Smooth muscle cell of the brain vasculature (primary cell): ENCODE results near the gene COL4A3.

Experiments used
- DNase-seq: peaks from one replicate; pipeline ENCODE4 v3.0.0-alpha.2; 2012; ENCODE audit warnings: low read depth, low spot score

Gene COL4A3

GRCh38 chr2:227163998-227164762 is at the start of gene COL4A3, which contains the start of gene COL4A4:
Gene COL4A3 (plus strand): TSS chr2:227164624. CDS start chr2:227164727, 103 bp downstream.
Gene COL4A4 (minus strand): TSS chr2:227164205. CDS start chr2:227147483, 16,722 bp downstream.
- DNase-seq = no peak

GRCh38 chr2:227115761-227116160 is 48.7 kb upstream of the COL4A3 start:
- DNase-seq = no peak

GRCh38 chr2:227117027-227117426 is 47.4 kb upstream of the COL4A3 start:
- DNase-seq = no peak

DNA sequence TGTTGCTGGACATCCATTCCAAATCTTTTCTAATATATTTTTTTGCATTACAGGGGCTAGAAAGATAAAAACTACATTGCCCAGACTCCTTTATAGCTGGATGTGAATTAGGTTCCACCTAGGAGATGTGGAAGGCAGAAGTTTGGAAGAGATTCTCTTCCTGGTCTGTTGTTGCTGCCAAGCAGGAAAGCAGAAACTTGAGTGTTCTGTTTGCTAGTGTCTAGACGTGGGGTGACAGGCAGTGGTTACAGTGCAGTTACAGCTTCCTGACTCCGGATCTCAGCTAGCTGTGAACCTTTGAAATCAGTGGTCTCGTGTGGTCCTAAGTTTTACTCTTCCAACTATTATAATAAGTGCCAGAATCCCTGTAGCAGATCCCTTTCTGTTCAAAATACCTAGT is 46.6 kb upstream of the COL4A3 start:
- DNase-seq = no peak

GRCh38 chr2:227118353-227118752 is 46.1 kb upstream of the COL4A3 start:
- DNase-seq = no peak

- DNase-seq = no peak
Observed at GRCh38 chr2:227123697-227124096, 40.7 kb upstream of the COL4A3 start.

DNA sequence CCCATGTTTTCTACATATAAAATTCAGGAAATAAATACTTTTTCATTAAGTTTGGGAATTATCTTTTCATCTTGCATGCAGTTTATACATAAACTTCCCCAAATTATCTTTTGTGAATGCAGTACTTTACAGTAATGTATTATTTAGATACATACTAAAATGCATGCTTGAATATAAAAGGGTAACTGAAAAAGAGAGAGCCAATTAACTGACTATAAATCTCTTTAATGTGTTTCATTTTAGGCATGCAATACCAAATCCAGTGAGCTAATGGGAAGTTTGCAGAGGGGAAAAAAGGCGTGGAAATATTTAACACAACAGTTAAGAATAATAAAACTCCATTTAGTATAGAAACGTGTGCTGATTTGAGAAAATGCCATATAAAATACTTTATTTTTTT is 39.6 kb upstream of the COL4A3 start:
- no peak for DNase-seq

- no peak for DNase-seq
Observed at GRCh38 chr2:227125506-227125905, 38.9 kb upstream of the COL4A3 start.

- DNase-seq = no peak
Observed at GRCh38 chr2:227127201-227127600, 37.2 kb upstream of the COL4A3 start.

DNA sequence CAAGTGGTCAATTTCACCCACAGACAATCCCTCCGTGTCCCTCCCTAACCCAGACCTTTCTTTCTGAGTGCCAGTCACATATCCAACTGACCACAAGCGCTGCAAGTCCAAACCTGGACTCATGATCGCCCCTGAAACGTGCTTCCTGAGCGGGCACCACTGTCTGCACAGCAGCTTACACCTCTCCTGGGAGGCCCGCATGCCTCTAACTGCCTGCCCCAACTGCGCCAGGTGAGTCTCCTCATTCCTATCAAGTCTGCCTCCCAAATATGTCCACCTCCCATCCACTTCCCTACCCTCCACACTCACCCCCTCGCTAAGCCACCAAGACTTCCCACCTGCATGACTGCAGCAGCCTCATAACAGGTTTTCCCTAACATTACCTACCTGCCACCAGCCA is 33.8 kb upstream of the COL4A3 start:
- no peak for DNase-seq

DNA sequence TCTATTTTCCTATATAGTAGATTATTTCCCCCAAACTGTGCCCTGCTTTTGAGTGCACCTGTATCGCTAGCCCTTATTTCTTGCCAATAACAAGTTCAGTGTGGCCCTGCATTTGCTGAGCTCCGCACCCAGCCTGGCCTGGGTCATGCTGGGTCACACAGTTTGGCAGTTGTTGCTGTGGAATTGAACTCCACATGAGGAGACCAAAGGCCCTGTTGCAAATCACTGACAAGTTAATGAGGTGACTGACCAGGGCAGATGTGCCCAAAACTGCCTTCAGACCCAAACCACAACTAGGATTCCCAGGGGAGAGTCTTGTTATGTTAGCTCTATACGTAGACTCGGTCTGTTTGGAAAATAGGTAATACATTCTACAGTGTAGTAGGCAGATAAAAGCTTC is 31.4 kb upstream of the COL4A3 start:
- DNase-seq = no peak

GRCh38 chr2:227134591-227134990 is 29.8 kb upstream of the COL4A3 start:
- DNase-seq = no peak

DNA sequence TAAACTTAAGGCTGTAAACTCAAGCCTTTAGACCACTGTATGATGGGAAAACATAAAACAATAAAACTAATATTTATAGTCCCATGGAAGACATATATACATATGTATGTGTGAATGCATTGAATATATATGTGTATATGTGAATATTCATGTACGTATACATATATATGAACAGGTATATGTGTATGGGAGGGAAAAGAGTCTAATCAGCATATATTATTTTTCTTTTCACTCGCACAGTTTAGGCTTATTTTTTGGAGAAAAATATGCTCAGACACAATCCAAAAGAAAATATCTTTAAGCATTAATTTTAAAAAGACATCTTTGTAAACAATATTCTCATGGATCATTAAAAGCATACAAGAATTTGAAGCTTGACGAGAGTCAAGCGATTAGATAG is 23.1 kb upstream of the COL4A3 start:
- no peak for DNase-seq

DNA sequence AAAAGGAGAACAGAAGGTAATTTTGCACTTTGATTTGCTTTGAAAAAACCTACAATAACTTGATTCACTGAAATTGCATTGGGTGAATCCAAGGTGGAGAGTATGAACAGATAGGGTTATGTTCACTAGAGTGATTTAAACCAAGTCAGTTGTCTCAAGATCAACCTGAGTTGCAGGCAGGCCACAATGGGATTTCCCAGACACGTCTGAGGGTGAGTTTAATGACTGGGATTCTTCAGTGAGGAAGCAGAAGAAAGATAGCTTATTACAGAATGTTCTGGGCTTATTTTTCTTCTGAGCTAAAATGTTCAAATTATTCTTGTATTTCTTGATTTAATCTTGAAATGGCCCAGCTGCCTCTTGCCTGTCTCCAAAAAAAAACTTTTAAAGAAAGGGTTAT is 20.5 kb upstream of the COL4A3 start:
- no peak for DNase-seq

DNA sequence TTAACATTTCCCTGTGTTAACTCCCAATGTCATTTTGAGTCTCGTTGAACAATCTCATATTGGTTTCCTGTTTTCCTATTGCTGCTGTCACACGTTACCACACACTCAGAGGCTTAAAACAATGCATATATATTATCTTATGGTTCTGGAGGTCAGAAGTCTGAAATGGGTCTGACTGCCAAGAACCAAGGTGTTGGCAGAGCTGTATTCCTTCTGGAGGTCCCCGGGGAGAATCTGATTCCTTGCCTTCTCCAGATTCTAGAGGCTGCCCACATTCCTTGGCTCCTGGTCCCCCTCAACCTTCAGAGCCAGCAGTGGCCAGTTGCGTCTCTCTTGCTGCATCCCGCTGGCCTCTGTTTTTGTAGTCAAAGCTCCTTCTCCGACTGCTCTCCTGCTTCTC is 18.0 kb upstream of the COL4A3 start:
- DNase-seq = no peak

DNA sequence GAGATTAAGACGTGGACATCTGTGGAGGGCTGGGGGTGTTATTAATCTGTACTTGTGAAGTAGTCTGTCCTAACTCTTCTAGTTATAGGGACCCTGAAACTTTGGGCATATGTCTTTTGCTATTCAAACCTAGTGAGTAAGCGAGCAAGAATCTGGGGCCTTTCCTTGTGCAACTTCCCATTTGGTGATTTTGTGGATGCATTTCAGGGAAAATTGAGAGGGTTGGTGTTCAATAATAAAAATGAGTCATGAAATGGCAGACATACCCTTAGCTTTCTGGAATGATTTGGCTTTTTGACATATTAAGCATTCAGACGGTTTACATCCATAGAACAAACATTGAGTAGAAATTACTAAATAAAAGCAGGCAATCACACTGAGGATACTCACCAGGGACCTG is 17.4 kb upstream of the COL4A3 start:
- no peak for DNase-seq

DNA sequence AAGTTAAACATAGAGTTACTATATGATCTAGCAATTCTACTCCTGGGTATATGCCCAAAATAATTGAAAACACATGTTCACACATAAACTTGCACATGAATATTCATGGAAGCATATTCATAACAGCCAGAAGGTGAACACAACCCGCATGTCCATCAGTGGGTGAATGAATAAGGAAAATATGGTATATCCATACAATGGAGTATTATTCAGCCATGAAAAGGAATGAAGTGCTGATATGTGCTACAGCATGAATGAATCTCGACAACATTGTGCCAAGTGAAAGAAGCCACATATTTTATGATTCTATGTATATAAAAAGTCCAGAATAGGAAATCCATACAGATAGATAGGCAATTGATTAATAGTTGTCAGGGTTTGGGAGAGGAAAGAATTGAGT is 16.3 kb upstream of the COL4A3 start:
- DNase-seq = no peak

GRCh38 chr2:227150222-227150936 is 14.0 kb upstream of the COL4A3 start:
- DNase-seq = no peak

DNA sequence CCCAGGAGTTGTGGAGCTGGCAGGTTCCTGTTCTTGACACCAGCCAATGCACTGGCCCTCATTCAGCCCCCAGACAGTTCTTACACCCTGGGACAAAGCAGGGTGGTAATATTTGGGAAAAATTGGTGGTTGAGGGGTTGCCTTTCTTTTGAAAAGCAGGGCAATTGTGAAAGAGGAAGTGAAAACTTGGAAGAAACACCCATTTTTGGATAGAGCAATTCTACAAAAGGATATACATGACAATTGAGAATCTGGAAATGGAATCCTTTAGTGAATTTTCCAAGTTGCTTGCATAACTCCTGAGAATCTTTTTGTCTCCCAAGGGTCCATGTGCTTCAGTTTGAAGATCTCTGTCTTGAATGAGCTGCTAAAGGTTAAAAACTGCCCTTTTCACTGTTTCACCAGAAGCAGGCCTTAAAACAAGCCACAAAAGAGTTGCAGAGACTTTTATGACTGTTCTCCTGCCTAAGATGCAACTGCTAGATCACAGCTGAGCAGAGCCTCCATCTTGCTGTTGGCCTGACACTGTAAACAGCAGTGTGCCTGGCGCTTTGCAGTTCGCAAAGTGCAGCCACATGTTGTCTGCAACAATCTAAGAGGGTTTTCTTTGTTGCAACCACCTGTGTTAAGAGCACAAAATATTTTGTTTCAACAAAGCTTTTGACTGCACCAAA is 12.2 kb upstream of the COL4A3 start:
- DNase-seq = no peak

- DNase-seq = no peak
Observed at GRCh38 chr2:227153307-227153706, 11.1 kb upstream of the COL4A3 start.

DNA sequence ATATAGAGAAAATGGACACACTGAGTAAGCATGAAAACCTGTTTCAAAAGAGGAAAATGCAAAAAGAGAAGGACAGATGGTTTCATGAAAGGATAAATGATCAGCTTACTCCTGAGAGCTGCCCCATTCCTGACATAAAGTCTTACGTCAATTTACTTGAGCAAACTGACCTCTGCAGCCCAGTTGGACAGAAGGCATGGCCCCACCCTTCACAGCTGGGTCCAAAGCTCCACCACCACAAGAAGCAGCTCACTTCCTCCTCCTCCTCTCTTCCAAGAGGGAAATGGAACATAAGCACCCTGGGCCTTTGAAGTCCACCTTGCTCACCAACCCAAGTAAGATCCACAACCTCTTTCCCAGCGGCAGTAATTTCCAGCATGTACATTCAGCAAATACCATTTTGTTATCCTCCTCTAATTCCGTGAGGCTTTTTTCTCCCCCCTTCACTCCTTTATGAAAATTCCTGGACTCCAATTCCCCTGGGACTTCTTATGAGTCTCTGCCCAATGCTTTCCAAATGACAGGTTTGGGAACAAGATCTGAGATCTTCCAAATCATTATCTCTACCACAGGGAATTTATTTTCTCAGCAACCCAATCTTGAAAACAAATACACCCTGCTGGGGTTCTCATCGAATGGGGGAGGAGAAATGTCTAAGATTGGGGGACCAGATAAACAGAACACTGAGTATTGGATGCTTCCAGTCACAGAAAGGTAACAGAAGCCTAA is 10.5 kb upstream of the COL4A3 start:
- no peak for DNase-seq
